Mesendoderm (in vitro differentiated cells): ENCODE data around the gene SV2C.

Experiments used
- DNase-seq: peaks from one replicate; pipeline ENCODE4 v3.0.0; 2013
- H2AK5ac ChIP-seq: 2 replicates; pipeline ENCODE4 v1.6.1; 2013; ENCODE audit warnings: low read length, inconsistent platforms
- H2BK120ac ChIP-seq: 2 replicates; pipeline ENCODE4 v1.6.1; 2013; ENCODE audit warnings: low read depth, mild to moderate bottlenecking, low read length, moderate library complexity, mixed read lengths
- H2BK15ac ChIP-seq: replicated peaks from 2 replicates; pipeline ENCODE4 v1.6.1; 2013; ENCODE audit warnings: low read depth, mild to moderate bottlenecking, moderate library complexity
- H2BK5ac ChIP-seq: 2 replicates; pipeline ENCODE4 v1.6.1; 2013; ENCODE audit warnings: low read length, inconsistent platforms
- H3K18ac ChIP-seq: 2 replicates; pipeline ENCODE4 v1.6.1; 2013; ENCODE audit warnings: mild to moderate bottlenecking, low read length, mixed read lengths
- H3K23ac ChIP-seq: one replicate; pipeline ENCODE4 v1.6.1; 2013; ENCODE audit warnings: low read length
- H3K27ac ChIP-seq: 2 replicates; pipeline ENCODE4 v1.5.1; 2013; ENCODE audit warnings: low read depth, mild to moderate bottlenecking, inconsistent platforms, low read length, moderate library complexity
- H3K27me3 ChIP-seq: 2 replicates; pipeline ENCODE4 v1.6.1; 2013; ENCODE audit warnings: low read length, control low read depth, mild to moderate bottlenecking, inconsistent platforms; ENCODE audit not compliant: insufficient read depth, poor library complexity
- H3K36me3 ChIP-seq: 2 replicates; pipeline ENCODE4 v1.6.1; 2013; ENCODE audit warnings: low read length, inconsistent platforms; ENCODE audit not compliant: control insufficient read depth, insufficient read depth
- H3K4ac ChIP-seq: one replicate; pipeline ENCODE4 v1.6.1; 2013; ENCODE audit warnings: low read depth, mild to moderate bottlenecking, low read length, moderate library complexity
- H3K4me1 ChIP-seq: 2 replicates; pipeline ENCODE4 v1.6.1; 2013; ENCODE audit warnings: low read depth, low read length, inconsistent platforms; ENCODE audit not compliant: control insufficient read depth
- H3K4me2 ChIP-seq: 2 replicates; pipeline ENCODE4 v1.6.1; 2013; ENCODE audit warnings: low read length
- H3K4me3 ChIP-seq: 2 replicates; pipeline ENCODE4 v1.5.1; 2013; ENCODE audit warnings: mild to moderate bottlenecking, low read length
- H3K56ac ChIP-seq: one replicate; pipeline ENCODE4 v1.6.1; 2013; ENCODE audit warnings: low read length
- H3K79me1 ChIP-seq: 2 replicates; pipeline ENCODE4 v1.6.1; 2013; ENCODE audit warnings: low read length, inconsistent platforms
- H3K79me2 ChIP-seq: 2 replicates; pipeline ENCODE4 v1.6.1; 2013; ENCODE audit warnings: mild to moderate bottlenecking, low read length; ENCODE audit not compliant: control insufficient read depth, insufficient read depth
- H3K9ac ChIP-seq: 2 replicates; pipeline ENCODE4 v1.6.1; 2013; ENCODE audit warnings: low read length, inconsistent platforms
- H4K5ac ChIP-seq: one replicate; pipeline ENCODE4 v1.6.1; 2013; ENCODE audit warnings: low read length
- H4K8ac ChIP-seq: one replicate; pipeline ENCODE4 v1.6.1; 2013; ENCODE audit warnings: low read depth, mild to moderate bottlenecking, control low read depth, low read length, moderate library complexity
- WGBS: extraction: QIAGEN DNeasy Blood & Tissue Kit; methylation state at CpG from one replicate; pipeline ENCODE4 v1.1.7; 2013; ENCODE audit warnings: low lambda C conversion rate, missing lambda C conversion rate; ENCODE audit not compliant: insufficient coverage; ENCODE audit errors: extremely low coverage; 5-methylcytosine and 5-hydroxymethylcytosine counted together

SV2C gene

GRCh38 chr5:76193635-76194034 lies 110.5 kb downstream of the SV2C start:
- H2BK120ac ChIP-seq, result no peak overlapping the region
- no peak overlapping the region for H3K27ac ChIP-seq
- H2BK15ac ChIP-seq, result no peak overlapping the region
- no peaks in the 10 kb centered on the region for H3K36me3 ChIP-seq
- H3K56ac ChIP-seq, result no peak overlapping the region
- H3K18ac ChIP-seq, result no peak overlapping the region
- no peak overlapping the region for H2AK5ac ChIP-seq
- H3K27me3 ChIP-seq, result no peaks in the 10 kb centered on the region
- no peak overlapping the region for H3K4me3 ChIP-seq
- no peak overlapping the region for H3K9ac ChIP-seq
- no peaks in the 10 kb centered on the region for H3K79me1 ChIP-seq
- H3K4me2 ChIP-seq, result no peak overlapping the region
- no peak overlapping the region for H4K8ac ChIP-seq
- H2BK5ac ChIP-seq, result no peak overlapping the region
- H3K4me1 ChIP-seq, result peaks cover 7% of the 10 kb centered on the region
- H3K4ac ChIP-seq, result no peak overlapping the region
- no peak for DNase-seq
- H3K23ac ChIP-seq, result no peak overlapping the region
- no peak overlapping the region for H4K5ac ChIP-seq
- no peaks in the 10 kb centered on the region for H3K79me2 ChIP-seq

GRCh38 chr5:76194340-76194739 lies 111.2 kb downstream of the SV2C start:
- Histone ChIP-seq H3K27me3 (no peaks in the 10 kb centered on the region), H2BK120ac (no peak overlapping the region), H3K79me1 (no peaks in the 10 kb centered on the region), H2AK5ac (no peak overlapping the region), H3K4ac (no peak overlapping the region), H4K8ac (no peak overlapping the region), H3K79me2 (no peaks in the 10 kb centered on the region), H3K36me3 (no peaks in the 10 kb centered on the region), H4K5ac (no peak overlapping the region), H3K4me1 (peaks cover 7% of the 10 kb centered on the region), H3K23ac (no peak overlapping the region), H3K4me3 (no peak overlapping the region), H3K27ac (no peak overlapping the region), H3K18ac (no peak overlapping the region), H3K4me2 (no peak overlapping the region), H2BK5ac (no peak overlapping the region), H3K56ac (no peak overlapping the region), H3K9ac (no peak overlapping the region), H2BK15ac (no peak overlapping the region)
- DNase-seq, result no peak
- WGBS, result no CpG with 5 or more reads among the region's 3 CpGs

DNA sequence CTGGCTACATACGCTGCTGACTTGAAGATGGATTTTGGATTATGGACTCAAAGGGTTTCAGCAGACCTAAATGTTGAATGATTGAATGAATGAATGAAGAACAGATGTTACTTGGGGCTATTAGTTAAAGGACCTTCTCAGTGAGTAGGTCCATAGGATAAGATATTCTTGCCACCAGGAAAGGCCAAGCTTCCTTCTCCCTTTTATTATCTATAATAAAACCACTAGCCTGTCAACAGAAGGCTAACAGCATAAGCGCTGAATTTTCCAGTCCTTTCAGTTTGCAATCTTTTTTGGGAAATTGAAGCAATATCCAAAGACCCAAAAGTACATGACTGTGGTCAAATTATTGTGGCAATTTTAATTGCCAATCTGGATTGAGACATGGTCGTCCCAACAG lies 113.3 kb downstream of the SV2C start:
- no peak for DNase-seq
- no peaks in the 10 kb centered on the region for H3K36me3 ChIP-seq
- H3K27ac ChIP-seq, result no peak overlapping the region
- H3K27me3 ChIP-seq, result no peaks in the 10 kb centered on the region
- no peak overlapping the region for H4K5ac ChIP-seq
- WGBS, result no CpG with 5 or more reads among the region's 3 CpGs
- H2BK15ac ChIP-seq, result no peak overlapping the region
- no peak overlapping the region for H3K23ac ChIP-seq
- no peak overlapping the region for H3K9ac ChIP-seq
- no peak overlapping the region for H2BK5ac ChIP-seq
- no peak overlapping the region for H3K56ac ChIP-seq
- H4K8ac ChIP-seq, result no peak overlapping the region
- no peak overlapping the region for H3K4ac ChIP-seq
- H3K4me2 ChIP-seq, result no peak overlapping the region
- no peak overlapping the region for H2AK5ac ChIP-seq
- H2BK120ac ChIP-seq, result peak overlapping the region; percentile 14
- H3K79me1 ChIP-seq, result no peaks in the 10 kb centered on the region
- H3K79me2 ChIP-seq, result no peaks in the 10 kb centered on the region
- H3K4me3 ChIP-seq, result no peak overlapping the region
- H3K18ac ChIP-seq, result no peak overlapping the region
- H3K4me1 ChIP-seq, result peaks cover 7% of the 10 kb centered on the region

DNA sequence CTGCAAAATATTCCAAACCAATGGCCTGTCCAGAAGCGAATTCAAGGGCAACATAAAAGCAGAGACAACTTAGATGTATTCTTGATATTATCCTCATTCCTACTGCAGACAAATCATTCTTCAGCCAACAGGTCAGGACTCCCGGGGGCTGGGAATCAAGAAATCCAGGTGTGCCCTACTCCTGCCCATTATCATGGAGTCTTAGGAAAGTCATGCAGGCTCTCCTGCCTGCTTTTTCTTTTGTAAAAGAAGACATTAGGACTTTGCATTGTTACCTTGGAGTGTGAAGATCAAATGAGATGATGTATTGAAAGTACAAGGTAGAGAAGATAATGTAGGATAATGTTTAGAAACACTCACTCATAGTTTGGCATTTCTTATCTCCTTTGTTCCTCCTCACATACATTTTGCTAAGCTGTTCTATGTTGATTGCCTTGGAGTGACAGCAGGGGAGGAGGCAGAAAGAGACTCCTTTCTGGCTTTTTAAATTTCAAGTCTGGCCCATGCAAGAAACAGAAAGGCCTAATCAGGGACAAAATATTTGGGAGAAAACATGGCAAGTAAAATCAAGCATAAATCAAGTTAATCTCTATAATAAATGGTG lies 113.8 kb downstream of the SV2C start:
- Histone ChIP-seq H3K79me2 (no peaks in the 10 kb centered on the region), H2BK15ac (no peak overlapping the region), H3K18ac (no peak overlapping the region), H3K4me3 (no peak overlapping the region), H3K4me2 (no peak overlapping the region), H4K8ac (no peak overlapping the region), H3K9ac (no peak overlapping the region), H2BK120ac (no peak overlapping the region), H2BK5ac (no peak overlapping the region), H3K23ac (no peak overlapping the region), H3K27me3 (no peaks in the 10 kb centered on the region), H3K36me3 (no peaks in the 10 kb centered on the region), H3K4me1 (peaks cover 7% of the 10 kb centered on the region), H3K79me1 (no peaks in the 10 kb centered on the region), H3K4ac (peak overlapping the region; percentile 46), H2AK5ac (no peak overlapping the region), H4K5ac (no peak overlapping the region), H3K27ac (no peak overlapping the region), H3K56ac (no peak overlapping the region)
- peak; percentile 16 for DNase-seq
- no CpG with 5 or more reads among the region's 2 CpGs for WGBS

- Histone ChIP-seq H3K18ac (no peak overlapping the region), H3K56ac (no peak overlapping the region), H3K4me3 (no peak overlapping the region), H4K5ac (no peak overlapping the region), H3K4me2 (no peak overlapping the region), H3K36me3 (no peaks in the 10 kb centered on the region), H3K9ac (no peak overlapping the region), H3K4ac (no peak overlapping the region), H2BK15ac (no peak overlapping the region), H3K27ac (no peak overlapping the region), H3K27me3 (no peaks in the 10 kb centered on the region), H2AK5ac (no peak overlapping the region), H3K4me1 (peaks cover 7% of the 10 kb centered on the region), H4K8ac (no peak overlapping the region), H2BK5ac (no peak overlapping the region), H3K23ac (no peak overlapping the region), H2BK120ac (no peak overlapping the region), H3K79me1 (no peaks in the 10 kb centered on the region), H3K79me2 (no peaks in the 10 kb centered on the region)
- no CpG with 5 or more reads among the region's 3 CpGs for WGBS
- DNase-seq, result no peak
Observed at GRCh38 chr5:76197726-76198125, 114.5 kb downstream of the SV2C start.
